COLO668 (cell line): ENCODE measurements around the gene KIF18A.

ENCODE experiments used
- DNase-seq: peaks from one replicate; lab custom pipeline; 2025; ENCODE audit not compliant: unreplicated experiment; lab: John Stamatoyannopoulos, UW

KIF18A gene

DNA sequence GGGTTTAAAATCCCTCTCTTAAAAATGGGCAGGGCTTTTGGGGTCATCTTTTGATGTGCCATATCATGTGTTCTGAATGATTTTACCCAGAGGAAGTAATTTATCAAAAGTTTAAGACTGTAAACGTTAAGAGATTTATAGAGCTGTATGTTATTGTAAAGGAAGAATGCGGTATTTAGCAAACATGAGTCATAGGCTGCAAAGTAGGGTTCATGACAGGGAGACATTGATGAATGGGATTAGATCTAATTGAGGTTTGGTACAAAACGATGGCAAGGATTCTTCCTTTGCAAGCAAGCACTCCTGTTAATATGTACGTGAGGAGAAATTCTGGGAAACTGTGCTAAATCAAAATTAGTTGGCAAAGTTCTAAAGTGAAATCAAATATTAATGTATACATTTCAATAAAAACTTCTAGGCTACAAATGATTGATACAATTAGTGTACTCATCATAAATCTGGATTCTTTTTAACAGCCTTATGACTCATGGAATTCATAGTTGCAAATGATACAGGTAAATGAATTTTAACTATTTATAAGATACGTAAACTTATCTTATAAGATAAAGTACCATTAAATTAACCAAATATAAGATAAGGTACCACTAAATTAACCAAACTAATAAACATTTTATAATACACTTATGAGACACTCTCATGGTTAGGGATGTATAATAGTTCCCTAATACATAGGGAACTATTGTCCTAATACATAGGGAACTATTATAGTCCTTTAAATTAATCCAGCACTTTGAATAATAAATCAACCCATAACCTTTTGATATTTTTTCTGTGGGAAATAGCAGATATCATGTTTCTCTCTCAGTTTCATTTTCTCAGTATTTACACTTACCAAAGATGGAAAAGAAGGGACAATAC lies 58.4 kb downstream of the KIF18A start:
- DNase-seq = no peak

DNA sequence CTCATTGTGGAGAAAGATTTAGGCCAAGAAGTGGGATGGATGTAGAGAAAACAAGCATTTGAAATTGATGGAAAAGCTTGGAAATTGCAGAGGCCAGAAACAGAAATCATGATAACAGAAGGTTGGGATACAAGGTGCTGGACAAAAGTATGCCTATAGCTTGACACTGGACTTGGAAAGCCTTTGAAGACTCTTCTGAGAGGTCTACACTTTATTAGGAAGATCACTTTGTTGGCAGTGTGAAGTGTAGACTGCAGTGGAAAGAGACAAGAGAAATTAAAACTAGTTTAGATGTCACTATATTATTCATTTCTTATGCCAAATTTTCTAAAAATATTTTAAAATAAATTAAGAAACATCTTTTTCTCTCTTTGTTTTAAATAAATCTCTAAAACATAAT lies 59.1 kb downstream of the KIF18A start:
- DNase-seq = no peak

DNA sequence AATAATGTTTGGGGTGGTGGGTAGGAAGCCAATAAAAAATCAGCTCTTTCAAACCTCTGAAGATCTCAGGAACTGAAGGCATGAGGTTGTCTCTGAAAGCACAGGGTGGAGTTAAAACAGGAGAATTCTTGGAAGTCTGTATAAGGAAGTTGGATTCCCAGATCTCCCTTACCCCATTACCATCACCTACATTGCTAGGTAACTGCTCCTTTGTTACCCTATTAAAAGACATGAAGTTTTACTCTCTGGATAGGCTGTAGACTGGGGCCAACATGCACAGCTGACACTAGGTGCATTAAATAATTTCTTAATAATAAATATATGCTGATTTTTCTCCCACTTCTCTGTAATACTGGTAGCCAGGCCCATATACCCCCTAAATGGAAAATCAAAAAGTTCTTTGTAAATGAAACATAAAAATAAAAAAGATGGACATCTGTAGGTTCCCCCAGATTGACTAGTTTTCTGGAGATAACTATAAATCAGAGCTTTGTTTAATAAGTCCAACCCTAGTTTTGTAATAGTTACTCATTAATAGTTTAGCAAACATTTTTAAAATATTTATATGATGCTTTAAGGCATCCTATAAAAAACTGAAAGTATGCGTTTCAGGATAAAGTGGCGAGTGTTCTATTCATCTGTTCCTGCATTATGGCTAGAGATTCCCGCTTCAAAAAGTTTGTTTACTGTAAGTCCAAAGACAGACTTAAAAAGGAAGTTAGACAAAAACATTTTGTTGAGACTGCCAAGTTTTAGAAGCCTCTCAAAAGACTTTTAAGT lies 63.8 kb downstream of the KIF18A start:
- no peak for DNase-seq

DNA sequence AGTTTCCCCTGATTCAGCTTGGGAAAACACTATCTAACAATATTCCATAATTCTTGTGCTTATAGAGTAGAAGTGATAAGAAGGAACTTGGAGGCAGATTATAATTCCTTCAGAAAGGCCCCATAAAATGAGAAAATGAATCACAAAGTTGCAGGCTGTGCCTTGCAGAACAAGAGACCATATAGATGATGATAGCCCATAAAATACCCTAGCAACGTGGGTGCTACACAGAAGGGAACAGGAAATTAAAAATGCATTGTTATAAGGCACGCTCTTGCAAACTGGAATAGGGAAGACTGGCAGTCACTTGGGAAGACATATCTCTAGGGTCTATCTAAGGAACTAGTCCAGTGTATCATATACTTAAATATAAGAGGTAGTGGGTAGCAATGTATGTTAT lies 67.6 kb downstream of the KIF18A start:
- no peak for DNase-seq

DNA sequence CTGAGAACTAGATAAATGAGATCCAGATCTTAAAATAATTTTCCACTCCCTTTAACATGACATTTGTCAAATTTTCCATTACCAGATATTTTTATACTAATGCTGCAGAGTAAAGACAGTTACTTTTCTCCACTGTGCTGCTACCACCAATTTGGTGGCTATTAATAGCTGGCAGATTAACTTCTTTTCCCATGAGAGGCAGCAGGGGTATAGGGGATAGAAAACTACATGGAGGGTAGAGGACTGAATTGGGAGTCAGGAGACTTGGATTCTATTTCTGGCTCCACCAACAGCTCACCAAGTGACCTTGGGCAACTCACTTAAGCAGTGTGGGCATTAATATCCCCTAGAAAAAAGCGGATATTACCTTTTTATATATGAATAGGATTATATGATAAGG lies 69.2 kb downstream of the KIF18A start:
- DNase-seq = no peak

DNA sequence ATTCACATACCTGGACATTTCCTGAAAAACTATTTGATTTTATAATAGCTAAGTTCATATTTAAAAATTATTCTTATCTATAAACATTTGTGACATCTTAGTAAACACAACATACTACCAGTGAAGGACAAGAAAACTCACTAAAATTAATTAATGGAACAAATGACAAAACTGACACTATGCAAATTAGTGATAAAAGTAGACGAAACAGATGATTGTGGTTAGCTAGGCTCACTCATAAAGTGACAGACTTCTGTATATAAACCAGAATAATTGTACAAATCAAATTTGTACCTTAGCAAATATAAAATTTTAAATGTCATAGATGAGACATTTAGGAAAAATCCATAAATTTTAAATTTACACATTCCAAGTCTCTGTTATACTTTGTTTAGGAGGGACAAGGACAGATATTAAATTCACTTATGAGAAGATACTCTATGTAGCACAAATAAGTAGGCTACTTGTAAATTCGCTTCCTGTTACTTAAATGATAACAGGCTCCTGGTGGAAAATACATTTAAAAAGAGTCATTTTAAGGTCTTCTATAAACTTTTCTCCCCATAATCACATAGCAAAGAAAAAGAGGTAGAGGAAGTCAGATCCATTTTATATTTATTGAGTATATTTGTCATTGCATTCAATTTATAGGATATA lies 81.2 kb downstream of the KIF18A start:
- no peak for DNase-seq

DNA sequence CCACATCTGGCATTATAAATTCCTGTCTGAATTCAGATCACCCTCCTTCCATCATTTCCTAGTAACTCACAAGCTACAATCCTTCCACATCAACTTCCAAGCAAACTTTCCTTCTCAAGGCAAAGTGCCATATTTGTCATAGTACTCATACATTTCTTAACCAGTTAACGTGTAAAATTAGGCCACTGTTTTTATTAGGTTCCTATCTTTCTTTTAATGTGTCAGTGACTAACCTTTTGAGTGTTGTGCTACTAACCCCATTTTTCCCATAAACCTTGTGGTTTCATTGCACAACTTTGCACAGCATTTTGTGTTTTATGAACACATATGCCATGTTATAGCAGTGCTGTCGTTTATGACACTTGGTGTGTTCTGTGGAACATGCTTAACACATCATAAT lies 90.1 kb downstream of the KIF18A start:
- DNase-seq = no peak

DNA sequence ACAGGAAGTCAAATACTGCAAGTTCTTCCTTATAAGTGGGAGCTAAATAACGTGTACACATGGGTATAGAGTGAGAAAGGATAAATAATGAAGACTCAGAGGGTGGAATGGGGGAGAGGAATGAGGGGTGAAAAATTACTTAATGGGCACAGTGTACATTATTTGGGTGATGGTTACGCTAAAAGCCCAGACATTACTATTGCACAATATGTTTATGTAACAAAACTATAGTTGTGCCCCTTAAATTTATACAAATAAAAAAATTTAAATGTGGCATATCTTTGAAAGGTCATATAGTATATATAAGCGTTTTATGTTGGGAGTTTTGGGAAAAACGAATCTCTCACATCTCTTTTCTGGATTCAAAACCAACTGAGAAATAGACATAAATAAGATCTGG lies 96.1 kb downstream of the KIF18A start:
- DNase-seq = no peak

DNA sequence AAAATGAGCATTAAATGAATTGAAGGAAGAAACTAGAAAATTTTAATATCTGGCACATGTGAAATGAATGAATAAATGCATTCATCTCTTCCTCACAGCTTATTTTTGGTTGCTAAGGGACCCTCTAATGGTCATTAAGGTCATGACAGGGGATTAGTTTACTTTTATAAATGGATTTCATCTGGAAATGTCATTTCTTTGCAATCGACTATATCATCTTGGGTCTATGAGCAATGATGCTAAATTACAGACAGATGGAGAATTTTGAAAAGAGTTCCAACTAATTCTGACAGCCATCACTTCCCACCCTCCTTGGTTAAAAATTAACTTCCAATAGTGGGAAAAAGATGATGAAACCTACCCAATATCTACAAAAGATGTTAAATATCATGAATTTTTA lies 98.0 kb downstream of the KIF18A start:
- no peak for DNase-seq

DNA sequence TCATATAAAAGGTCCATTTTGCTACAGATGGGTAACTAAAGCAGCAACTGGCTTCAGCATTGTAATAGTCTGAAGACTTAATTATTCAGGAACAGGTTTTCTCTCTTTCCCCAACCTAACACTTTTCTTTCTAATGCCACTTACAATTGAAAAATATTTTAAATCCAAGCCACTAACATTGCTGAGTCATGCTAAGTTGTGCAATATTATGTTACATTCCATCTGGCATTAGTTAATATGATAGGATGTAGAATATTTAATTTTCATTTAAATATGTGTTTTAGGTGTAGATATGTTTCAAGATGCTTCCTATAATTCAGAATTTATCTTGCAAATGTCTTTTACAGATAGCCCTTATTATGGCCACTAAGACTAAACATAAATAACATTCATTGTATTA lies 98.6 kb downstream of the KIF18A start:
- no peak for DNase-seq

DNA sequence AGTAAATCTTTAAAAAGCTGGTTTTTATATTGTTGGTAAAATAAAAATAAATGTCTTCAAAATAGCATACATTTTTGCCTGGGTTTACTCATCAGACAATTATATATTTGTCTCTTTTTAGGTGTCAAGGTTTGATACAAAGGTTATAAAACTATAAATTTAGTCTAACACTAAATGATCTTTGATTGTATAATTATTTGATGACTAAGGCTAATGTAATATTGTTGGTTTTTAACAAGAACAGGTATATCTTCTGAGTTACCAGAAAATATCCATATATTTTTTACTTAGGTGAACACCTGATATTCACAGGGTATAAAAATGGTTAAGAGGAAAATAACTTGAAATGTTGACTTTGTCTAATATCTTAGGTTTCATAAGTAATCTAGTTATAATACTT lies 104.3 kb downstream of the KIF18A start:
- DNase-seq = no peak

DNA sequence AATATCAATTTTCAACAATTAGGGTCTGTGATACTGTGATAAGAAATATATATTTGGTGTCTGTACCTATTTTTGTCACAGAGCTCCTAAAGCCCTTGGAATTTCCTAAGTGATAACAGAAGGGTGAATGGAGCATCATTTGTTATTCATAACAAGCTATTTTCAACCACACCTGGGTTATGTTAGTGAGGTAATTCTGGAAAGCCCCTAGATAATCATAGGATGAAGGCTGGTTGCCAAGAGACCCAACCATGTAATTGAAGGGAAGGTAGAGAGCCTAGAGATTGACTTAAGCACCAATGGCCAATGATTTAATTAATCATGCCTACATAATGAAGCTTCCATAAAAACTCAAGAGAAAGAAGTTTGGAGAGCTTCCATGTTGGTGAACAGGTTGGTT lies 109.4 kb downstream of the KIF18A start:
- DNase-seq = no peak

DNA sequence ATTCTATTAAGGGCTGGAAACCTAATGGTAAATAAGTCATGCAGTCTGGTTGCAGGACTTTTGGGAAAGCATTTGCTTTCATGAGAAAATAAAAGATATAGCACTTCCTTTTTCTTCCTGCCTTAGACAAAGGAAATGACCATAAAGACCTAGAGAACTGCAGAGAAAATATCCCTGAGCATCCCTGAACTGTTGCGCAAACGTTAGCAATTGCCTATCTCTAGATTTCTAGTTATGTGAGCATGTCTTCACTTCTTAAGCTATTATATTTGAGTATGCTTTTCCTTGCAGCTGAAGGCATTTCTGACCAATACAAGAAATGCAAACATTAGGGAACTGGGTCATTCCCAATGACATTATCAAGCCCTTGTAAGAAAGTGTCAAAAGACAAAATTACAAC lies 110.6 kb downstream of the KIF18A start:
- no peak for DNase-seq

DNA sequence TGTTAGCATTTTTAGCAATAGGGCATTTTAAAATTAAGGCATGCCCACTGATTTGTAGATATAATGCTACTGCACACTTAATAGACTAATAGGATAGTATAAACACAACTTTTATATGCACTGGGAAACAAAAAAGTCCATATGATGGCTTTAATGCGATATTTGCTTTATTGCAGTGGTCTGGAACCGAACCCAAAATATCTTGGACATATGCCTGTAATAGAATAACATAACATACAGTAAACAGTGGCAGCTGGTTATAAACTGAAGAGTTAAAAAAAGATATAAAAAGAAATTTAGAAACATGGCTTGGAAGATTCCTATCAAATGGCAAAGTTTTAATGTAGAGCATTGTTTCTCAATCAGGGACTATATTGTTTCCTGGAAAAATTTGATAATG lies 111.9 kb downstream of the KIF18A start:
- no peak for DNase-seq

DNA sequence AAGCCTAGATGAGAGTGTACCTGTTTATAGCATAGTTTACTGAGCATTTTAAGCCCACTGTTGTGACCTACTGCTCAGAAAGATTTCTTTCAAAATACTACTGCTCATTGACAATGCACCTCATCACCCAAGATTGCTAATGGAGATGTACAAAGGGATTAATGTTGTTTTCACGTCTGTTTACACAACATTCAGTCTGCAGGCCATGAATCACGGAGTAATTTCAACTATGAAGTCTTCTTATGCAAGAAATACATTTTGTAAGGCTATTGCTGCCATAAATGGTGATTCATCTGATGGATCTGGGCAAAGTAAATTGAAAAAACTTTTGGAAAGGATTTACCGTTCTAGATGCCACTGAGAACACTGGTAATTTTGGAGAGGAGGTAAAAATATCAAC lies 112.9 kb downstream of the KIF18A start:
- no peak for DNase-seq

DNA sequence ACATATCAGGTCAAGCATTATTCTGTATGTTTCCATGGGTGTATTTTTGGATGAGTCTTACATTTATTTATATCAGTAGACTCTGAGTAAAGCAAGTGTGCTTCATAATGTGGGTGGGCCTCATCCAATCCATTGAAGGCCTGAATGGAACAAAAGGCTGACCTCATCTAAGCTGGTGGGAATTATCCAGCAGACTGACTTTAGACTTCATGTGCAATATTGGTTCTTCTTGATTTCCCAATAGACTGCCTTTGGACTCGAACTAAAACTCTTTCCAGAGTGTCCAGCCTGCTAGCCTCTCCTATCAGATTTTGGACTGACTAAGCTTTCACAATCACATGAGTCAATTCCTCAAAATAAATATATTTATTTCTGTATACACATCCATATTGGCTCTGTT lies 116.2 kb downstream of the KIF18A start:
- no peak for DNase-seq

DNA sequence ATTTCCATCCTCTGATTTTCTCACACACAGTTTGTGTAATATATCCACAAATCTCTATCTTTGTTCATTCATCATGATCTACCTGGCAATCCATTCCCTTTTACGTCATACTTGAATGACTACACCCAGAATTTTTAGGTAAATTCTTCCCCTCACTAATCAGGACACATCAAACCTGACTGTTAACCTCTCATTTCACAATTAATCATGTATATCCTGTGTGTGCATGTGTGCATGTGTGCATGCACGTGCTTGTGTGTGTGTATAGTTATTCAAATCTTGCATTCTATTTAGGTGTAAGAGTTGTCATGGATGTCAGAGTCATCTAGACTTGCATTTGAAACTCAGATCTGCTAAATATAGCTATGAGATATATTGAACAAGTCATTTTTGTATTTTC lies 130.4 kb downstream of the KIF18A start:
- no peak for DNase-seq

DNA sequence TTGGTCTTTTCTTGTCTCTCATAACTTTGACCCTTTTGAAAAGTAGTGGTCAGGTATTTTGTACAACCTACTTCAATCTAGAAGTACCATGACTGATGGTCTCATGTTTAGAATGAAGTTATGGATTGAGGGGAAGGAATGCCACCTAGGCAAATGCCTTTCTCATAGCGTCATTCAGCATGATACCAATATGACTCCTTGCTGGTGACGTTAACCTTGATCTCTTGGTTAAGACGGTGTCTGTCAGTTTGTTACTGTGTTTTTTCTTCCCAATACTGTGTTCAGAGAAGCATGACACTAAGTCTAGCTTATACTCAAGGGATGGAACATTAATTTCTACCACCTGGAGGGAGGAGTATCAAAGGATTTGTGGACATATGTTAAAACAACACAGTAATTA lies 130.9 kb downstream of the KIF18A start:
- no peak for DNase-seq

DNA sequence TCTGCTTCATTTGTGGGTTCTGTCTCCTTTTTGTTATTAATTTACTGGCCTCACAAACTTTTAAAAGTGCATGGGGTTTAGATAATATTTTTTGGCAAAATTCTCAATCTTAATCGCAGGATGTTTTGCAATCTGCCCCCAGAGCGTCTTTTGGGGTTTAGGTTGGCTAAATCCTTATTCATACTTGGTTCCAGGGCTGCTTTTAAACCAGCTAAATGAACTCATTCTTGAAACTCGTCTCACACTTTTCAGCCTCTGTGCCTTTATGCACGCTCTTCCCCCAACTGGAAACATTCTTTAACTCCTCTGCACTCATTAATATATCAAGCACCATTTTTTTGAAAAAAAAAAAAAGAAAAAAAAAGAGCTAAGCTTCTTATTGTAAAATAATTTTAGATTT lies 131.7 kb downstream of the KIF18A start:
- DNase-seq = no peak

DNA sequence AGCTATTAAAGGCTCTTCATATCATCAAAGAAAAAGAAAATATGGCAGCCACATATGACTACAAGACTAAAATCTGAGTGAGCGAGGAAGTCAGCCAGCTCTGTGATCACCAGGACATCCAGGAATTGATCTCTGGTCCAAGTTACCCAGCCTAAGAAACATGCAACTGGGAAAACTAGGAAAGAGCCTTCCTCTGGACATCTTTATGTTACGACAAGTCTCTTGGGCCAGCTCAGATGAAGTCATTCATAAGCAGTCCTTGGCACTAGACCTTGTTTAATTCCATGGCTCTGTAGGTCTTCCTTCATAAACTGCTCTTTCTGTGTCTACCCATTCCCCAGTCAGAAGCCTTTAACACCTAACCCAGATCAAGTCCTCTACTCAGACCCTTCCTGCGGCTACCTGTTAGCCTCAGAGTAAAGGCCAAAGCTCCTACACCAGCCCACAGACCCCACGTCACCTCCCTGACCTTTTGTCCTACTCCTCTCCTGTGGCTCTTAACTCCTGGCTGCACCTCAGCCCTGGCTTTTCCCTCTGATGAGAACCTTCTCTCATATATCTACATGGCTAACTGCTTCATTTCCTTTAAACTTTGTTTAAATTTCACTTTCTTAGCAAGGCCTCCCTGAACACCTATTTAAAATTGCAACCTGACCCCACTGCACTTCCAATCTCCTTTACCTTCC lies 134.0 kb downstream of the KIF18A start:
- DNase-seq = no peak

DNA sequence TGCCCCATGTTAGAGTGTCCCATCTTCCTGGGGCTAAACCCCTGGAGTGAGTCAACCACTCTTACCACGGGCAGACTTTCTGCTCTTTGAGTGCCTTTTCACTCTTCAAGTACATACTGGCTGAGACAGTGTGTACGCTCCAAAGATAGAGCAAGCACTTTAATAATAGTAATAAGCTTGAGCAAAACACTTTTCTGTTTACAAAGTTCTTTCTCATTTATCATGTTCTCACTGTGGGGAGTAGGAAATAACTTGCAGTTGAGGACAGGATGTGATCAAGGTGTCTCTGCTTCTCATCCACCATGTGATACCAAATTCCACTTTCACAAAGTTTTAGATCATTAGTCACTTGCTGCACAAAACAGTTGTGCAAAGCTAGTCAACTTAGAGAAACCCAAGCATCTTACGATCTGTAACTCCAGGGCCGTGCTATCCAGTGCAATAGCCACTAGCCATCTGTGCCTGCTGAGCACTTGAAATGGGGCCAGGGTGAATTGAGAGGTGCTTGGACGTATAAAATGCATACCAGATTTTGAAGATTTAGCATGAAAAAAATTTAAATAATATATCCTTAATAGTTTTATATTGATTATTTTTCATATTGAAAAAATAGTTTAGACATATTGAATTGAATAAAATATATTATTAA lies 135.3 kb downstream of the KIF18A start:
- no peak for DNase-seq
